OCI-LY1 (cell line): ENCODE measurements around the gene ADGRV1.
"Not testable (repeated sequence)": the region's sequence is repeated elsewhere in the genome, so short reads cannot be mapped to it uniquely, and the experiment has no call there.

Experiments used
- CTCF ChIP-seq: fragments of 200-600 bp; sonication (generic), shearing (Covaris generic); IDR thresholded peaks from 2 replicates; pipeline ENCODE4 v1.5.1; 2017; ENCODE audit warnings: mild to moderate bottlenecking, antibody characterized with exemption, low read length, moderate library complexity, mixed read lengths
- EZH2 ChIP-seq: fragments of 200-600 bp; sonication (generic), shearing (Covaris generic); IDR thresholded peaks from 2 replicates; pipeline ENCODE4 v1.8.0; 2017; ENCODE audit warnings: borderline replicate concordance, mixed run types, mild to moderate bottlenecking, antibody characterized with exemption, low read length, moderate library complexity, mixed read lengths

GRCh38 chr5:91041132-91041531, 482.5 kb downstream of the ADGRV1 start:
- not testable (repeated sequence) for TF ChIP-seq CTCF, EZH2
